ENCODE data around the gene CIROP. TPM values are rescaled to one million over a fixed set of nuclear protein-coding genes. Genes with fewer than 3 reads are reported as not detected.

The CIROP gene
- total and polyA plus RNA-seq, 9 of the 15 experiments (the other 6 are each of a cell fraction or from before 2014, with no cell fraction given), result not detected

DNA sequence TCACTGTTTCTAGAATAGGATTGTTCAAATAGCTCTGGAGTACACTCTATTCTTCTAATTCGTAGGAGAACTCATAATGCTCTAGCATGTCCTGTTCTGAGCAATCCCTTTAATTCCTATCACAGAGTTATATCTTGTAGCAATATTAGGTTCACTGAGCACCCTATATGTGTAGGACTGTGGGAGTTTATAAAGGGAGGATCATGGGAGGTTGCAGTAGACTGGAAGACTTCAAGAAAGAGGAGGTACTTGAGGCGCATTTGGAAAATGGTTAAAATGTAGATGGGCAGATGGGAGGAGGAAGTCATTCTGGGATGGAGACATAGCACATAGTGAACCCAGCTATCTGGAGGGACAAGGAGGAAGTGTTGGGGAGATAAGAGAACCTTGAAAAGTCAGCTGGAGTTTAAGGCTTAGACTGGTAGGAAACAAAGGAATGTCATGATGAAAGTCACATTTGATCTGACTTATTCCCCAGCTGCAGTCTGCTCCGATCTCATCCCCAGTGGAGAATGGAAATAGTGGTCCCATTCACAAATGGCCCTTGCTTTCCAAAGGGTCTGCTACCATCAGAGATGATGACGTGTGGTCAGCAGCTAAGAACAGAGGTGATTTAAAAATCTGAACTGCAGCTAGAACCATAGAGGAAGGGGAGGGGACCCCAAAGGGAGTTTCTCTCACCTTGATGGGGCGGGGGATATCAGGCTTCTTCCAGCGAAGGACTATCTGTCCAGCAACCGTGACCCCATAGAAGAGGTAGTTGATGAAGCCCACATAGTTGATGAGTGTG lies 24.4 kb upstream of the CIROP start (continued):
- TF ChIP-seq FOXO4 (CRISPR knock-in tag; IDR thresholded peaks at IDR 0.05) (no peak), NFE2L1 (tag; IDR thresholded peaks at IDR 0.05; ENCODE audit: borderline replicate concordance, low read depth) (no peak), ZSCAN29 (IDR thresholded peaks at IDR 0.05) (no peak), ZC3H8 (IDR thresholded peaks at IDR 0.05) (no peak), ZNF347 (CRISPR knock-in tag; IDR thresholded peaks at IDR 0.05; ENCODE audit: low read depth) (no peak), KLF6 (CRISPR knock-in tag; IDR thresholded peaks at IDR 0.05; ENCODE audit: borderline replicate concordance) (no peak), TAF1 (IDR thresholded peaks at IDR 0.05; ENCODE audit: control insufficient read depth, extremely low read depth, insufficient read depth, low read length, severe bottlenecking) (no peak), MXD1 (CRISPR knock-in tag; IDR thresholded peaks at IDR 0.05; ENCODE audit: borderline replicate concordance, poor library complexity, severe bottlenecking) (no peak), GATA2 (CRISPR knock-in tag; IDR thresholded peaks at IDR 0.05) (no peak), PTRF (tag; IDR thresholded peaks at IDR 0.05) (no peak), JUN (IDR thresholded peaks at IDR 0.05; ENCODE audit: borderline replicate concordance, low read depth, low read length) (no peak), JUN (CRISPR knock-in tag; IDR thresholded peaks at IDR 0.05; ENCODE audit: borderline replicate concordance) (no peak), ZNF140 (CRISPR knock-in tag; IDR thresholded peaks at IDR 0.05) (no peak), MBD1 (CRISPR knock-in tag; IDR thresholded peaks at IDR 0.05) (no peak), ZNF77 (CRISPR knock-in tag; IDR thresholded peaks at IDR 0.05) (no peak)
- TF ChIP-seq, protein P1, sequence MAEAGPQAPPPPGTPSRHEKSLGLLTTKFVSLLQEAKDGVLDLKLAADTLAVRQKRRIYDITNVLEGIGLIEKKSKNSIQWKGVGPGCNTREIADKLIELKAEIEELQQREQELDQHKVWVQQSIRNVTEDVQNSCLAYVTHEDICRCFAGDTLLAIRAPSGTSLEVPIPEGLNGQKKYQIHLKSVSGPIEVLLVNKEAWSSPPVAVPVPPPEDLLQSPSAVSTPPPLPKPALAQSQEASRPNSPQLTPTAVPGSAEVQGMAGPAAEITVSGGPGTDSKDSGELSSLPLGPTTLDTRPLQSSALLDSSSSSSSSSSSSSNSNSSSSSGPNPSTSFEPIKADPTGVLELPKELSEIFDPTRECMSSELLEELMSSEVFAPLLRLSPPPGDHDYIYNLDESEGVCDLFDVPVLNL (CRISPR knock-in tag; IDR thresholded peaks at IDR 0.05; ENCODE audit: low read depth), result no peak
- TF ChIP-seq, protein P2, sequence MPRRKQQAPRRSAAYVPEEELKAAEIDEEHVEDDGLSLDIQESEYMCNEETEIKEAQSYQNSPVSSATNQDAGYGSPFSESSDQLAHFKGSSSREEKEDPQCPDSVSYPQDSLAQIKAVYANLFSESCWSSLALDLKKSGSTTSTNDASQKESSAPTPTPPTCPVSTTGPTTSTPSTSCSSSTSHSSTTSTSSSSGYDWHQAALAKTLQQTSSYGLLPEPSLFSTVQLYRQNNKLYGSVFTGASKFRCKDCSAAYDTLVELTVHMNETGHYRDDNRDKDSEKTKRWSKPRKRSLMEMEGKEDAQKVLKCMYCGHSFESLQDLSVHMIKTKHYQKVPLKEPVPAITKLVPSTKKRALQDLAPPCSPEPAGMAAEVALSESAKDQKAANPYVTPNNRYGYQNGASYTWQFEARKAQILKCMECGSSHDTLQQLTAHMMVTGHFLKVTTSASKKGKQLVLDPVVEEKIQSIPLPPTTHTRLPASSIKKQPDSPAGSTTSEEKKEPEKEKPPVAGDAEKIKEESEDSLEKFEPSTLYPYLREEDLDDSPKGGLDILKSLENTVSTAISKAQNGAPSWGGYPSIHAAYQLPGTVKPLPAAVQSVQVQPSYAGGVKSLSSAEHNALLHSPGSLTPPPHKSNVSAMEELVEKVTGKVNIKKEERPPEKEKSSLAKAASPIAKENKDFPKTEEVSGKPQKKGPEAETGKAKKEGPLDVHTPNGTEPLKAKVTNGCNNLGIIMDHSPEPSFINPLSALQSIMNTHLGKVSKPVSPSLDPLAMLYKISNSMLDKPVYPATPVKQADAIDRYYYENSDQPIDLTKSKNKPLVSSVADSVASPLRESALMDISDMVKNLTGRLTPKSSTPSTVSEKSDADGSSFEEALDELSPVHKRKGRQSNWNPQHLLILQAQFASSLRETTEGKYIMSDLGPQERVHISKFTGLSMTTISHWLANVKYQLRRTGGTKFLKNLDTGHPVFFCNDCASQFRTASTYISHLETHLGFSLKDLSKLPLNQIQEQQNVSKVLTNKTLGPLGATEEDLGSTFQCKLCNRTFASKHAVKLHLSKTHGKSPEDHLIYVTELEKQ (CRISPR knock-in tag; IDR thresholded peaks at IDR 0.05), result no peak
- TF ChIP-seq, protein P3, sequence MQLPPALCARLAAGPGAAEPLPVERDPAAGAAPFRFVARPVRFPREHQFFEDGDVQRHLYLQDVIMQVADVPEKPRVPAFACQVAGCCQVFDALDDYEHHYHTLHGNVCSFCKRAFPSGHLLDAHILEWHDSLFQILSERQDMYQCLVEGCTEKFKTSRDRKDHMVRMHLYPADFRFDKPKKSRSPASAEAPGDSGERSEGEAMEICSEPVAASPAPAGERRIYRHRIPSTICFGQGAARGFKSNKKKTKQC (CRISPR knock-in tag; IDR thresholded peaks at IDR 0.05), result no peak

All from K562 (cell line).